COLO829 (cell line): ENCODE results near the gene ANXA3.
"Not testable (repeated sequence)": the region's sequence is repeated elsewhere in the genome, so short reads cannot be mapped to it uniquely, and the experiment has no call there.

Source experiments
- DNase-seq: peaks from one replicate; pipeline ENCODE4 v3.0.0; 2012; ENCODE audit warnings: low spot score

Gene ANXA3, protein sequence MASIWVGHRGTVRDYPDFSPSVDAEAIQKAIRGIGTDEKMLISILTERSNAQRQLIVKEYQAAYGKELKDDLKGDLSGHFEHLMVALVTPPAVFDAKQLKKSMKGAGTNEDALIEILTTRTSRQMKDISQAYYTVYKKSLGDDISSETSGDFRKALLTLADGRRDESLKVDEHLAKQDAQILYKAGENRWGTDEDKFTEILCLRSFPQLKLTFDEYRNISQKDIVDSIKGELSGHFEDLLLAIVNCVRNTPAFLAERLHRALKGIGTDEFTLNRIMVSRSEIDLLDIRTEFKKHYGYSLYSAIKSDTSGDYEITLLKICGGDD

DNA sequence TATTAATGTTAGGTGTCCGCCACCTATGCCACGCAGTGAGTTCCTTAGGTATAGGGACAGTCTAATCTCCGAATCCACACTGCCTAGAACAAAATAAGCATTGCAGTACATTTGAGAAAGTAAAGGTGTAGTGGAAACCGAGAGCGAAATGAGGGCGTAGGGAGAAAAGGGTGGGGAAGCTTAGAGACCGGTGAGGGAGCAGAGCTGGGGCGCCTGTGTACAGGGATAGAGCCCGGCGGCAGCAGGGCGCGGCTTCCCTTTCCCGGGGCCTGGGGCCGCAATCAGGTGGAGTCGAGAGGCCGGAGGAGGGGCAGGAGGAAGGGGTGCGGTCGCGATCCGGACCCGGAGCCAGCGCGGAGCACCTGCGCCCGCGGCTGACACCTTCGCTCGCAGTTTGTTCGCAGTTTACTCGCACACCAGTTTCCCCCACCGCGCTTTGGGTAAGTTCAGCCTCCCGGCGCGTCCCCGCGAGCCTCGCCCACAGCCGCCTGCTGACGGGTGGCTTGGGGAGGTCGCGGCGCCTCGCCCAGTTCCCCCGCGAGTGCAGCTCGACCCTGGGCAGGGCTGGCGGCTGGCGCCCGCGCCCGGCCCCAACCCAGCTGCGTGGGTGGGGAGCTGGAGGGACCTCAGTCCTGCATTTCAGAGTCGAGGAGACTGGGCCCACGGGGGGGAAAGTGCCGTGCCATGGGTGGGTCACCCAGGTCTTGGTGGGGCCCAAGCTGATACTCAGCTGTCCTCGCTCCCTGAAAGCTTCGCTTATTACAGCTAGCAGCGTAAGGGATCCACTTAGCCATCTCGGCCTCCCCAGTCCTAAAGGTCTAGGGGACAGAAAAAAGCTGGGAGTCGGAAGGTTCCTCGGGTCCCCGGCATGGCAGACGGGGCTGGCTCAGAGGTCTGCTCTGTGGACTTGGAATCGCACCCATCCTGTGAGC is at the start of gene ANXA3:
TSS of gene ANXA3 (plus strand) at position 351 of the 932 bp plus-strand sequence. CDS start 2,704 bp downstream, outside the sequence.
- DNase-seq, result no peak

DNA sequence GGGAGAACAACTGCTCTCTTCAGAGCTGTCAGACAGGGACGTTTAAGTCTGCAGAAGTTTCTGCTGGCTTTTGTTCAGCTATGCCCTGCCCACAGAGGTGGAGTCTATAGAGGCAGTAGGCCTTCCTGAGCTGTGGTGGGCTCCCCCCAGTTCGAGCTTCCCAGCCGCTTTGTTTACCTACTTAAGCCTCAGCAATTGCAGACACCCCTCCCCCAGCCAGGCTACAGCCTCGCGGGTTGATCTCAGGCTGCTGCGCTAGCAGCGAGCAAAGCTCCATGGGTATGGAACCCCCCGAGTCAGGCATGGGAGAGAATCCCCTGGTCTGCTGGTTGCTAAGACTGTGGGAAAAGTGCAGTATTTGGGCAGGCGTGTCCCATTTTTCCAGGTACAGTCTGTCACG is 45.3 kb upstream of the ANXA3 start:
- DNase-seq, result not testable (repeated sequence)

DNA sequence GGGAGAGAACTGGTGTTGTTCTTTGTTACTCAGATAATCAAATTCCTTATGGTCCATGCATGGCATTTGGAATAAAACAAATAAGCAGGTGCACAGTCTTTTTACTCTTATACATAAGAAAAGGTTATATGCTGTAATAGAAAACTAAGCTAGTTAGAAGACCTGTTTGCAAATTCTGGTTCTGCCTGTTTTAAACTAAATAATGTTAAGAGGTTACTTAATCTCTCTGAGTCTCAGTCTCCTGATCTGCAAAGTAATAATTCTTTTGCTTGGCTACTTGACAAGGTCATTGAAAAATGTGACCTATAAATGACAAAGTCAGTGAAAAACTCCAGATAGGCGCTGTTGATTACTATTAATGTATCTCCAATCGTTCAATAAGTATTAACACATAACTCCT is 42.5 kb upstream of the ANXA3 start:
- no peak for DNase-seq

DNA sequence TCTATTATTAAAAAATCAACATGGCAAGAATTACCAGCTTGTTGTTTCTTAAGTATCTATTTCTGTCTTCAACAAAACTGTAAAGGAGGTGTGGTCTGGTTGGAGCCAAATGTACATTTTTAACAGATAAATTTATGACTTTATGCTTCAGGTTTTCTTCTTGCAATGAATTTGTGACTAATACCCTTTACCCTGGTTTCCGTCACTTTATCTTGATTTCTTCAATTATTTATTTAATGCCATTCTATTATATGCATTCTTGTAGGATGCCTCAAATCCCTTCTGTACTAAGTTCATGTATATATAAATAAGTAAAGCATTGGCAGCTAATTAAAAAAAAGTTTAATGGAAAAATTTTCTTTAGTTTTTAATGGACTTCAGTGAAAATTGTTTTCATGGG is 41.5 kb upstream of the ANXA3 start:
- no peak for DNase-seq

DNA sequence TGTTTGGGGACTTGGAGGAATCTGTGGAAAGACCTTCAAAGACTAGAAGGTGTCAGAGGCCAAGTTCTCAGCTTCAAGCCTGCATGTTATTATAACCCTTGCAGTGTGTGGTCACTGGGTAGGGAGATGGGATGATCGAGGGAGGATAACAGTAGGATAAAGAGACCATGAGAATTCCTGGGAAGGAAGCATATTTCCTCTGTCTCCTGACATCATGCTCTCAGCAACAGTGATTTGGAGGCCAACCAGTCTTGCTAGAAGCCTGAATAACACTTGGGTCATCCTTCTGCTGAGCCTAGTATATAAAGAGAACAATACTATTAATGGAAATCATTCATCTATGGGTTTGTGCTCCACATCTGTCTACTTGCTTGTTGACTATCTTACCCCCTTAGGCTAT is 40.9 kb upstream of the ANXA3 start:
- DNase-seq, result no peak

DNA sequence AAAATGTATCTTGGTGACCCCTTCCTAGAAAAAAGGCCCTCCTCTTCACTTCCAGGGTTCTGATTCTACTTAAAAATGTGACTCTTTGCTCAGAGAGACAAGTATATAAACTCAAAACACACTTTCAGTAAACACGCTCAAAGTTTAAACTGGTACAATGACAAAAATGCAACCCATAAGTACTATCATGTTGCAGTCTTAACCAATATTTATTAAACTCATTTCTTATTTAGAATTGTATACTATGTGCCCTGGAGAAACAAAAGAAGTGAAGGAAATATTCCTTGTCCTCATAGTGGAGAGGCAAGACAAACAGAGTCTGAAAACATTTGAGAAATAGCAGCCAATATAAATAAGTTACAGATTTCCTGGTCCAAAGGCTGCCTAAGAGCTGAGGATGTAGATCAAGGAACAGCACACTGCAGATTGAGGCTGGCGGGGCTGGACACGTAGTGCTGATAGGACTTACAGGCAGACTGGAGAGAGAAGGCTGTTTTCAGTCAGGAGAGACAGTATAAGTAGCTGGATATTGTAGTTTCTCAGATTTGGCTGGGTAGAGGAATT is 39.1 kb upstream of the ANXA3 start:
- DNase-seq, result no peak

DNA sequence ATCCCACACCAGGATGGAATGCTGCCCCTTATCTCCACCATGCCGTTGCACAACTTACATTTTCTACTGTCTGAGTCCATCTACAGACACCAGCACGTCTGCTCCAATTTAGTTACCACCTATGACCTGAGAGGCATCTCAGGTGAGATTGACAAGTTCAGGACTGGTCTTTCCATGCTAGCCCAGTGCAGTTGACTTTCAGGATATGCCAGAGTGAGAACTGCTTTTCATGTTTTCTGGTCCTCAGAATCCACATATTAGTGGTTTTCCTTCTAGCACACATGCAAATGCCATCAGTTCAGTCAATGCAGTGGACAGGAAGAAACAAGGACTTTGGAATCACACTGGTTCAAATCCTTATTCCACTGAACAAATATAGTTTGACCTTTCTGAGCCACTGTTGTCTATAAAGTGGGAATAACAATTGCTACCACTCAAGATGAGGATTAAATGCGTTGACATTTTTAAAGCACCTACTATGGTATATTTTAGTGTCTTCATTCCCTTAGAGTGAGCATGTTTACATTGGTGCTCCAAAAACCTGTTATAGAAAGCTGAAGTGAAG is 38.1 kb upstream of the ANXA3 start:
- no peak for DNase-seq

DNA sequence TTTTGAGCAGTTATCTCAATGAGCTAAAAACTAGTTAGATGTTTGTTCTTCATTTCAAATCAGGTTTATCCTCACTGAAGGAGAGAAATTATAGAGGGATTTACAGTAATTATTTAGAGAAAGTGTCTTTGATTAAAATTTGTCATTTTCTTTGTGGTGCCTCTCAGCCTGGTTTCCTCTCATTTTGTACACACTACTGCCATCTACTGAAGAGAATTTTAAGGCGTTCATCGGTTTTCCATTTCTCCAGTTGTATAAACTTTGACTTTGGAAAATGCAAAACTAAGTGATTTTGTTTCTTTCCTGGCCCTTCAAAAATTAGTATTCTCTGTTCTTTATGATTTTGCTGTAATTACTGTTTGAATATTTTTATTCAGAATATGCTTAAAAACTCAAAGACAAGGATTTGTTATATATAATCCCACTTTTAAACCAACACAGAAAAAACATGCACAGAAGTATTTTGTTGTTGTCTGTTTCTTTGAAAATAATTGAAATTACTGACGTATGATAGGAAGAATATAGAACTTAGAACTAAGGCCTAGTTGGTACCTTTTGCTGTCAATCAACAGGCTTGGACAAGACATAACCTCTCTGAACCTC is 34.4 kb upstream of the ANXA3 start:
- DNase-seq, result peak; percentile 39

DNA sequence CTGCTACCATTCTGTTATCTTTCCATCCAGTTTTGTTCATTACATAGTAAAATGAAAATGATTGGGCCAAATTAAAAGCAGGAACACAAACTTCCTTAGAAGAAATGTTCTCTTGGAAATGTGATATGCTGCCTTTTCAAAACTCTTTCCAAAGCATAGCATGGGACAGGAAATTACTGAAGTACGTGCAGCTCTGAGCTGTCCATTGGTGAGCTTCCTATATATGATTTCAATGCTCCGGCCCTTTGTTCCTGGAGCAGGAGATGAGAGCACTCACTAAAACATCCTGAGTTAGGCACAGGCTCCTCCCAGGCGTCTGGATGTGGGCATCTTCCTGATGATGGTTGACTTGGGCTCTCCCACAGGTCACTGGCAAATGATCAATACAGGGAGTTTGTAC is 33.0 kb upstream of the ANXA3 start:
- no peak for DNase-seq

DNA sequence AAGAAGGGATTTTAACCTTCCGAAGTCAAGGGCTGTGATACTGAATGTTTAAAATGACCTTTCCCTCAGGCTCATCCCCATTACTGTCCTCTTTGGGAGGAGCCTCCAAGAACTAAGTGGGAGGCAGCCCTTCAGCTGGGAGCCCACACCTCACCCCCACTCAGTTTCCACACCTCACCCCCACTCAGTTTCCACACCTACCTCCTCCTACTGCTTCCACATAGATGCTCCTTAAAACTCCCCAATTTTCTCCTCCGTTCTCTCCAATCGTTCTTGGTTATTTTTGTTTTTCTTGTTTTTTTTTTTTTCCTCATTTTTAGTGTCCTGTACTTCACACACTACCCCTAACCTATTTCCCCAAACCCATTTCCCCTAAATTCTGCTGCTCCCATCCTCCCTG is 31.6 kb upstream of the ANXA3 start:
- DNase-seq, result no peak

DNA sequence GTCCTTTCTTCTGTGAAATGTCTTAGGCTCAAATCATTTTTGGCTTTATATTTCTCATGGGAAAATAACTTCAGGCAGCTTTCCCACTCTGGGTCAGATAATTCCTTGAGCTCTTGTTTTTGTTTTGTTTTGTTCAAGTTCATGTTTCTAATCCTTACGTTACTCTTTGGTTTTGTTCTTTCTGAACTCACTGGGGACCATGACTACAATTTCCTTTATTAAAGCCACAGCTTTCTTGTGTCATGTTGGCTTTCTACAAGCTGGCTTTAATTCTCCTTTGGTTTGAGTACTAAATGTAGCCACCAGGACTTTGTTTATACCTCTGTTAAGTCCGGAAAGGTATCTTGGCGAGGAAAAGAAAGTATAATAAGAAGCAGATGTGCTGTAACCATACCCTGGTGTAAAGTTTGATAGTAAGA is 30.8 kb upstream of the ANXA3 start:
- DNase-seq, result no peak

DNA sequence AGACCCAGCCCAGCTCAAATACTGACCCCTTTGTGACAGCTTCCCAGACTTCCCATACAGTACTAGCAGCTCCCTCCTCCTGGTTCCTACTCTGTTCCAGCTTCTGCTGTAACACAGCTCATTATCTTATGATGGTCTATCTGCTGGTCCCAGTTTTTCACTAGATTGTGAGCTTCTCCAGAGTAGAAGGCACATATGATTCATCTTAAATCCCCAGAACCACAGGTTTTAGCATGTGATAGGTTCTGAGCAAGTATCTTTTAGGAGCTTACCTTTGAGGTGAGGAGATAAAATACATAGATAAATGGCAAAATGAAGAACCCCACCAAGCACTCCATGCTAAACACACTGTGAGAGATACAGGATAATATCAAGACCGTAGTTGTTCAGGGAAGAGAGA is 27.6 kb upstream of the ANXA3 start:
- no peak for DNase-seq

DNA sequence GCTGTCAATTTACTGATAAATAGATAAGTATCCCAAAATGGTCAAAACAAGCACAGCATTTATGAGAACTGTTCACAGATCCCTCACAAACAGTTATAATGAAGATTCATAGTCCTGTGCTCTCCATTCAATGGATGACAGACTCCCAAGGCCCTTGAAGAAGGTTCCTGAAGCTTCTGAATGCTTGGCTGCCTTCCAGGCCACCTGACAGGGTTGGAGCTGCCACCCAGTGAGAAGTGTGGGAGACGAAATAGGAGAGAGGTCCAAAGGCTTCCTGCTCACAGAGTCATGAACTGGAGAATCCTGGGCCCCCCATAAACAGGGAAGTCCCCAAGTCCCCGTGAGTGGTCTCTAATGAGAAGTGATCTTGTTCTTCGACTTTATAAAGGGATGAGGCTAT is 26.0 kb upstream of the ANXA3 start:
- no peak for DNase-seq

DNA sequence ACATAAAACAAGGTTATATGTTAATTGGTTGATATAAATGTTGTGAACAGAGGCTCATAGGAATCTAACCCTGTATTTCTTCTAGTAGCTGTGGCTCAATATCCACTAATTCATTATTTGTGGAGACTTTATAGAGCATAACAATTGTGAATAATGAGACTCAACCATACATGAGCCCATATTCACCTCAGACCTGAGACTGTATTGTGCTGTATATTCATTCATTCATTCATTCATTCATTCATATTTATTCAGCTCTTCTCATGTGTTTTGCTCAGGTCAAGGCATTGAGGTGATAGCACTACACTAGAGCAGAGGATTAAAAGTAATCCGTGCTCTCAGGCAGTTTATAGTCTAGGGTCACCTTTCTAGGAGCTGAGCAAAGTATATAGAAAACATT is 24.5 kb upstream of the ANXA3 start:
- no peak for DNase-seq

DNA sequence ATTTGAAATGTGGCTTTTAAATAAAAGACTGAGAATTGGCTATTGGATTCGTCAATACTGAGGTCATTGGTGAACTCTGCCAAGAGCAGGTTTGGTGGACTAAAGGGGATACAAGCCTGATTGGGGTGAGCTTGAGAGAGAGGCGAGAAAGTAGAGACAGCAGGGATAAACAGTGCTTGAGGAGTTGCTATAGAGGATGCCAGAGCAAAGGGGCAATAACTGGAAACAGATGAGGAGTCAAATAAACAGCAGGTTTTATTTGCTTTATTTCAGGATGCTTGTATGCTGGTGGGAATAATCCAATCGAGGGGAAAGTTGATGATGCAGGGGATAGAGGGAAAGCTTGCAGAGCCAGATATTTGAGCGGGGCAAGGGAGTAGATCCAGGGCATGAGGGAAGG is 24.0 kb upstream of the ANXA3 start:
- no peak for DNase-seq

DNA sequence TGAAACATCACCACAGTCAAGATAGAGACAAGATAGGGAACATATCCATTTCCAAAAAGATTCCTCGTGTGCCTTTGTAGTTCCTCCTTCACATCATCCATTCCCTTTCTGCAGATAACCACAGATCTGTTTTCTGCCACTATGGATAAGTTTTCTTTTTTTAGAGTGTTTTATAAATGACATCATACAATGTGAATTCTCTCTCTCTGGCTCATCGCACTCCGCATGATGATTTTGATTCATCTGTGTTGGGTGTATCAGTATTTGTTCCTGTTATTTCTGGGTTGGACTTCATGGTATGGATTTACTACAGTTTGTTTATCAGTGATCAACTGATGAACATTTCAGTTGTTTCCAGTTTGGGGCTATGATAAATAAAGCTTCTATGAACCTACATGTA is 23.2 kb upstream of the ANXA3 start:
- DNase-seq, result no peak

DNA sequence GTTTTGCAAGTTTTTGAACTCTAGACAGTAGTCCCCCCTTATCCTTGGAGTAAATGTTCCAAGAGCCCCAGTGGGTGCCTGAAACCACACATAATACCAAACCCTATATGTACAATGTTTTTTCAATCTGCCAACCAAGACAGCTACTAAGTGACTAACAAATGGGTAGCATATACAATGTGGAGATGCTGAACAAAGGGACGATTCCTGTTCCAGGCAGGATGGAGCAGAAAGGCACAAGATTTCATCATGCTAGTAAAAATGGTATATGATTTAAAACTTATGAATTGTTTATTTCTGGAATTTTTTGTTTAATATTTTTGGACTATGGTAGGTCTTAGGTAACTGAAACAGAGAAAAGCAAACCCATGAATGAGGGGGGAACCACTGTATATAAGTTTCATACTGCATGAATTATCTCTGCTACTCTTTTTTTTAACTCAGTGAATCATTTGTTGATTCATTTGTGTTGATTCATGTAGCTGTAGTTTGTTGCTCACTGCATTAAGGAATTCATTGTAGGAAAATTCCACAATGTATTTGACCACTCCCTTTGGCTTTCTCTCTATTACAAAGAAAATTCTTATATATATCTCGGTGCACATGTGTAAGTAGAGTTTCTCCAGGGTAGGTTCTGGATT is 21.9 kb upstream of the ANXA3 start:
- DNase-seq, result peak; percentile 32

DNA sequence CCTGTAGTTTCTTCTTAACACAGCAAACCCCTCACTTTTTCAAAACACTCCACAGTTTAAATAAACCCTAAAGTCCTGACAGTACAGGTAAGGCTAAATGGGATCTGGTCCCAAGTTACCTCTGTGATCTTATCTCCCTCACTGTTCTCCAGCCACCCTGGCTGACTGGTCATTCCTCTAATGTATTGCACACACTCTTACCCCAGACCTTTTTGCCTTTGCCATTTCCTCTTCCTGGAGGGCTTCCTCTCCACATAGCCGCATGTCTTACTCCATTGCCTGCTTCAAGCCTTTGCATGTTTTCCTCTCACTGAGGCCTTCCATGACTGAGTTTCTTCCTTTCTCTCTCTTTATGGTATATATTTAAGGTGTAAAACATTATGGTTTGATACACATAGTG is 19.5 kb upstream of the ANXA3 start:
- DNase-seq, result no peak

DNA sequence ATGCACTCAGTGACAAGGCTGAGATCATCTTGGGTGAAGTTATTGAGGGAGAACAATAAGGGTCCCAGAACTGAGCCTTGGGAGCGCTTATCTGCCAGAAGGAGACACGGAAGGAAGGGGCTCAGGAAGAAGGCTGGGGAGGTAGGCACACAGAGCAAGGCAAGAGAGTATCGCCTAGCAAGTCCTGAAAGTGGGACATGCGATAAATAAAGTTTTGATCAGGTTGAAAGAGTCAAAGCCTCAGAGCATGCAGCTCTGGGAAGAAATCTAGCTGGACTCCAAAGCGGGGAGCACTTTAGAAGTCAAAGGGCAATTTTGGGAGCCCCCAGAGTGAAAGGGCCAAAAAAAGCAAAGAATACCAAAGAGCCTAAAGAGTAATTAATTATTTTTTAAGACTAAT is 17.7 kb upstream of the ANXA3 start:
- DNase-seq, result no peak

DNA sequence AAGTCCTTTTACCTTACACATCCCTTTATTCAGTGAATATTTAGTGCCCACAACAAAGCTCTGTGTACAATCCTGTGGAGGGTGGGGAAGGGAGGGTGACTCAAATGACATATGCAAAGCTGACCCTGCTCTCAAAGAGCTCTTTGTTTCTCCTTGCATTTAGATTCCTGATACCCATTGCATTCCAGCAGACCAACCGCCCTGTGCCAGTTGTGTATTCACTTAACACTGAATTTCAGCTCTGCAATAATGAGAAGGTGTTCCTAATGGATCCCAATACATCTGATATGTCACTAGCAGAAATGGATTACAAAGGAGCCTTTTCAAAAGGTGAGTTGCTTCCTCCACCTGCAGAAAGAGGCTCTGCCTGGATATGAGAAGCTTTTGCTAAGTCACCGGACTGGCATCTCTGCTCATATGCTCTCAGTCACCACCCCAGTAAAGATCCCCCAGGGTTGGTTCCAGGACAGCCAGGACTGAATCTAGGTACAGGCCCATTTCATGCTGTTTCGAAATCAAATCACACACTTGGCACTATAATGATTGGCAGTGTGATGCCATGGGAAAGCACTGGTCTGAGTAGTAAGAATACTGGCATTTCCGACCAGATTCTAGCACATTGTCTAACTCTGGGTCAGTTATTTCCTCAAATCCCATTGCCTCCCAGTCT is 17.1 kb upstream of the ANXA3 start:
- DNase-seq, result peak; percentile 94

DNA sequence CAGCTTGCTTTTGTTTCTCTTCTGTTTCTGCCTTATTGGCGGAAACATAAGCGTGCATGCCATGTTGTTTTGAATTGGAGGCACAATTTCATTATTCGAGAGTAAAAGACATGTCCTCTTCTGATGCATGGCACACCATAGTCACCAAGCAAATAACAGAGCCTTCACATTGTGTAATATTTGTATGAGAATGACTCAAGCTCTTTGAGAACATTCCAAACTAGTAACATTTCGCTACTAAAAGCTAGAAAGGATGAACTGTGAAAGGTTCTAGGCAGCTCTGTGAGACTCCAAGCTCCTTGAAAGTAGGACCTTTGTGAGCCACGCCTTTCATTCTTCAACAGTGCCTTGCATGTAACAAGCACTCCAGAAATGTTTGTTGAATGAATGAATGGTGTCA is 9.2 kb upstream of the ANXA3 start:
- DNase-seq, result no peak
